IPS-20b (cell line): Measurements from ENCODE around the gene AHI1.

Experiments
- H3K27ac ChIP-seq: one replicate; pipeline ENCODE4 v1.5.1; 2013; ENCODE audit warnings: low read length
- H3K27me3 ChIP-seq: 2 replicates; pipeline ENCODE4 v1.6.1; 2013; ENCODE audit warnings: mild to moderate bottlenecking, low read length, inconsistent platforms; ENCODE audit not compliant: insufficient read depth
- H3K36me3 ChIP-seq: 2 replicates; pipeline ENCODE4 v1.6.1; 2013; ENCODE audit warnings: low read depth, mild to moderate bottlenecking, inconsistent platforms, low read length, moderate library complexity; ENCODE audit not compliant: insufficient read depth
- H3K4me1 ChIP-seq: 2 replicates; pipeline ENCODE4 v1.6.1; 2013; ENCODE audit warnings: mild to moderate bottlenecking, control low read depth, inconsistent platforms, low read length, moderate library complexity; ENCODE audit not compliant: insufficient read depth
- H3K4me3 ChIP-seq: 2 replicates; pipeline ENCODE4 v1.5.1; 2013; ENCODE audit warnings: mild to moderate bottlenecking, low read length, inconsistent platforms
- H3K9ac ChIP-seq: 2 replicates; pipeline ENCODE4 v1.6.1; 2013; ENCODE audit warnings: low read depth, mild to moderate bottlenecking, inconsistent platforms, low read length, moderate library complexity
- H3K9me3 ChIP-seq: 2 replicates; pipeline ENCODE4 v1.6.1; 2013; ENCODE audit warnings: mild to moderate bottlenecking, low read depth, low read length, inconsistent platforms; ENCODE audit not compliant: insufficient read depth

Gene AHI1

DNA sequence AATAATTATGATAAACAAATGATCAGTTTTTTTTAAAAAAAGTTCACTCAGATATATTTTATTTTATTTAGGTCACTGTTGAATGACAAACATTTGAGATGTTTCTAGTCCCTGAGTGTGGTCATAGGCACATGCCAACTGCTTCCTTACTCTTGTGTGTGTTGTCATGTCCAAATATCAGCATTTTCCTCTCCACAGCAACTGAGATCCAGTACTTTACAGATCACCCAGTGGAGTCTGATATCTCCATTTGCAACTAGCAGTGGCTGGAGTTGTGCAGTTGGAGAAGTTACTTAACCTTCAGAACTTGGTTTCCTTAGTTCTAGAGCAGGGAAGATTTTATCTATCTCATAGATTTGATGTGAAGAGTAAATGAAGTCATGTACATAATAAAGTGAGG lies 215.1 kb downstream of the AHI1 start:
- H3K27me3 ChIP-seq: no peaks in the 10 kb centered on the region
- H3K4me3 ChIP-seq: no peak overlapping the region
- H3K36me3 ChIP-seq: no peaks in the 10 kb centered on the region
- no peaks in the 10 kb centered on the region for H3K9me3 ChIP-seq
- H3K27ac ChIP-seq: no peak overlapping the region
- H3K9ac ChIP-seq: no peak overlapping the region
- no peaks in the 10 kb centered on the region for H3K4me1 ChIP-seq

DNA sequence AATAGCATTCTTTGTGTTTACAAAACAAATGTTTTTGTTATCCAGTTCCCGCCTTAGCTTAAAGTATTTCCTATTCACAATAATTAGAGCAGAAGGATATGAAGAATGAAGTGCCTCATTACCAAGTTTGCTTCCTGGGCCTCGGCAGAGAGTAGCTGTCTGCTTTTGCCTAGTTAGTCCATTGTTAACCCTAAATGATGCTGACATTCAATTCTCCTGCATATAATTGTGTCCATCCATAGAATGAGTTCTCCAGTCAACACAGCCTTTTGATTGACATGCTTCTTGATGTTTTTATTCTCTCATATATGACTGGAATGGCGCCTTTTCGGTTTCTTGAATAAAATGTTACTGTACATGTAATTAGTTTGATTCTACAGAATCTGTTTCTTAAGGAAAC lies 215.6 kb downstream of the AHI1 start:
- no peaks in the 10 kb centered on the region for H3K9me3 ChIP-seq
- H3K27ac ChIP-seq: no peak overlapping the region
- no peaks in the 10 kb centered on the region for H3K27me3 ChIP-seq
- H3K36me3 ChIP-seq: no peaks in the 10 kb centered on the region
- H3K4me3 ChIP-seq: no peak overlapping the region
- no peaks in the 10 kb centered on the region for H3K4me1 ChIP-seq
- no peak overlapping the region for H3K9ac ChIP-seq

GRCh38 chr6:135281227-135281626 lies 216.3 kb downstream of the AHI1 start:
- H3K9me3 ChIP-seq: no peaks in the 10 kb centered on the region
- no peak overlapping the region for H3K4me3 ChIP-seq
- no peaks in the 10 kb centered on the region for H3K36me3 ChIP-seq
- H3K9ac ChIP-seq: no peak overlapping the region
- H3K27ac ChIP-seq: no peak overlapping the region
- no peaks in the 10 kb centered on the region for H3K4me1 ChIP-seq
- H3K27me3 ChIP-seq: no peaks in the 10 kb centered on the region

DNA sequence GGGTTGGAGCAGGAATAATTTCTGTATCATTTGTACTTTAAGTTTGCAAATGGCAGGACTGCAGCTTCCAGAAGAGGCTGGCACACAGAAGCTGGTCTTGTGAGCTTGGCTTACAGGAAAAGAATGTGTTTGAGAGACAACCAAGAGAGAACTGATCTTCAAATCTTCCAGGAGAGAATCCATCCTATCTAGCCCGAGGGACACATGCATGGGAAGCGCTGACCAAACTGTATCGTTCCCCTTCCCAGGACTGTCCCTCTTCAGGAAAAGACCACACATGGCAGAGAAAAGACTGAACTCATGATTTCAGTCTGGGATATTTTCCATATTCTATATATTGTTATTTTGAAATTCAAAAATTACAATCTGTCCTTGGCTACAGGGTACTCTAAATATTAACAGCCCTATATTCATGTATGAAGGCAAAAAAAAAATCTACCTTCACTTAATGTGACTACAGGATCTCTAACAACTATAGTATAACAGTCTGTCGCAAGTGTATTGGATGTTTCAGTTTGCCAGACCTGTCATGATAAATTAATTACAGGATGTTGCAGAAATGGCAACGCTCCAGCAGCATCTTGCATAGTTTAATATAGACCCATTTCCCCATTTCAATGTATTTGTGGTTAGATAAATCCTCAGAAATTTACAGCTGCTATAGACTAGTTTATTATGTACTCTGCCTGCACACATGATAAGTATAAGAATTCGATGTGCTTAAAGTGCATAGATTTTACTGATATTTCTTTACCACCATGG lies 217.0 kb downstream of the AHI1 start:
- H3K4me3 ChIP-seq: no peak overlapping the region
- no peaks in the 10 kb centered on the region; the same call in 1 of the 2 replicates for H3K4me1 ChIP-seq
- H3K9me3 ChIP-seq: no peaks in the 10 kb centered on the region

GRCh38 chr6:135277422-135277821 lies 220.1 kb downstream of the AHI1 start:
- Histone ChIP-seq H3K4me3 (no peak overlapping the region), H3K36me3 (no peaks in the 10 kb centered on the region), H3K27ac (no peak overlapping the region), H3K9ac (no peak overlapping the region), H3K9me3 (no peaks in the 10 kb centered on the region), H3K4me1 (peaks cover 7% of the 10 kb centered on the region; the same call in 1 of the 2 replicates), H3K27me3 (peaks cover 8% of the 10 kb centered on the region; the same call in 1 of the 2 replicates)

More for the DNA sequence above, 217.0 kb downstream of the AHI1 start:
- H3K36me3 ChIP-seq: no peaks in the 10 kb centered on the region
- peaks cover 2% of the 10 kb centered on the region; the same call in 1 of the 2 replicates for H3K27me3 ChIP-seq
- no peak overlapping the region for H3K9ac ChIP-seq
- H3K27ac ChIP-seq: no peak overlapping the region

- Histone ChIP-seq H3K9me3 (no peaks in the 10 kb centered on the region), H3K4me3 (no peak overlapping the region), H3K9ac (no peak overlapping the region), H3K27me3 (peaks cover 8% of the 10 kb centered on the region; the same call in 1 of the 2 replicates), H3K36me3 (no peaks in the 10 kb centered on the region), H3K4me1 (peaks cover 23% of the 10 kb centered on the region), H3K27ac (no peak overlapping the region)
These were observed 222.8 kb downstream of the AHI1 start for GRCh38 chr6:135274561-135275293.

GRCh38 chr6:135271626-135272025 lies 225.9 kb downstream of the AHI1 start:
- H3K27me3 ChIP-seq: peaks cover 8% of the 10 kb centered on the region; the same call in 1 of the 2 replicates
- no peaks in the 10 kb centered on the region for H3K9me3 ChIP-seq
- H3K9ac ChIP-seq: peak overlapping the region; percentile 5; the same call in 1 of the 2 replicates
- H3K4me1 ChIP-seq: peaks cover 29% of the 10 kb centered on the region
- no peaks in the 10 kb centered on the region for H3K36me3 ChIP-seq
- peak overlapping the region; percentile 43; the same call in 1 of the 2 replicates for H3K4me3 ChIP-seq
- no peak overlapping the region for H3K27ac ChIP-seq

GRCh38 chr6:135270676-135271536 lies 226.6 kb downstream of the AHI1 start:
- H3K4me3 ChIP-seq: peak overlapping the region; percentile 57

GRCh38 chr6:135269481-135269891 lies 228.1 kb downstream of the AHI1 start:
- Histone ChIP-seq H3K9me3 (no peaks in the 10 kb centered on the region), H3K4me3 (no peak overlapping the region), H3K36me3 (no peaks in the 10 kb centered on the region), H3K27me3 (no peaks in the 10 kb centered on the region), H3K4me1 (peaks cover 22% of the 10 kb centered on the region), H3K9ac (no peak overlapping the region), H3K27ac (no peak overlapping the region)

More at GRCh38 chr6:135270676-135271536, 226.6 kb downstream of the AHI1 start:
- peaks cover 8% of the 10 kb centered on the region; the same call in 1 of the 2 replicates for H3K27me3 ChIP-seq
- H3K36me3 ChIP-seq: no peaks in the 10 kb centered on the region
- peaks cover 29% of the 10 kb centered on the region for H3K4me1 ChIP-seq
- peak overlapping the region; percentile 71 for H3K9ac ChIP-seq
- no peaks in the 10 kb centered on the region for H3K9me3 ChIP-seq
- H3K27ac ChIP-seq: peak overlapping the region; percentile 41

DNA sequence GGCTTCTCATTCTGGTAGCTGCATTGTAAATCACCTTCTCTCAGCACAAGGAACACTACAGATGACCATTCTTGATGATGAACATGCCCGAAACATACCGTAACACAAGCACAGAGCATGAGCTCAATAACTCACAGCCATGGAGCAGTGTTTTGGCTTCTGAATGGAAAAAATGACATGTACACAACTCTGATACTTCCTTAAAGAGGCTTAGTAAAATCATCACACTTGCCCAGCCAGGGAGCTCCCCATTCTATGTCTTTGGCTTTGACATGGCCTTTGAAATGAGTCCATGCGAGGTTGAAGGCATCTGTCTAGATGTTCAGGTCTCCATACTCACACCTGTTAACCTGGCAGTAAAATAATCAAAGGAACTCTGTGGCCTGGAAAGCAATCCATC lies 228.8 kb downstream of the AHI1 start:
- no peak overlapping the region for H3K4me3 ChIP-seq
- H3K27me3 ChIP-seq: no peaks in the 10 kb centered on the region
- no peaks in the 10 kb centered on the region for H3K36me3 ChIP-seq
- H3K27ac ChIP-seq: no peak overlapping the region
- no peaks in the 10 kb centered on the region for H3K9me3 ChIP-seq
- H3K9ac ChIP-seq: no peak overlapping the region
- peaks cover 21% of the 10 kb centered on the region for H3K4me1 ChIP-seq

DNA sequence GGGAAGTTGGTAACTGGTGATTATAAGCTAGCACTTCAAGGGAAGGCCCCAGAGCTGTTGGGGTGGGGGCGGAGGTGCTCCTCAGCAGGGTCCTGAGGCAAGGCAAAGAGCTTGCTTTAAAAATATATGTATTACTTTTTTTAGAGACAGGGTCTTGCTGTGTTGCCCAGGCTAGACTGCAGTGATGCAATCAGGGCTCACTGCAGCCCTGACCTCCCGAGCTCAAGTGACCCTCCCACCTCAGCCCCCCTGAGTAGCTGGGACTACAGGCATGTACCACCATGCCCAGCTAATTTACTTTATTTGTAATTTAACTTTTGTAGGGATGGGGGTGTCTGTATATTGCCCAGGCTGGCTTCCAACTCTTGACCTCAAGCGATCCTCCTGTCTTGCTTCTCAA lies 229.3 kb downstream of the AHI1 start:
- H3K27ac ChIP-seq: no peak overlapping the region
- no peaks in the 10 kb centered on the region for H3K36me3 ChIP-seq
- H3K9me3 ChIP-seq: no peaks in the 10 kb centered on the region
- H3K4me3 ChIP-seq: no peak overlapping the region
- H3K27me3 ChIP-seq: no peaks in the 10 kb centered on the region
- H3K9ac ChIP-seq: no peak overlapping the region
- H3K4me1 ChIP-seq: peaks cover 21% of the 10 kb centered on the region
